CD14-positive monocyte (primary cell): ENCODE results near the gene EDEM1. TPM values are rescaled to one million over a fixed set of nuclear protein-coding genes. Genes with fewer than 3 reads are reported as not detected.

Source experiments
- DNase-seq, 3 donors: peaks; one replicate each; pipeline ENCODE4 v3.0.0-alpha.2; 2011 to 2022
- H2AFZ ChIP-seq: 2 replicates; pipeline ENCODE4 v1.6.0; 2012; ENCODE audit warnings: mild to moderate bottlenecking, low read depth, low read length, inconsistent platforms; ENCODE audit not compliant: insufficient read depth, poor library complexity, severe bottlenecking
- H3K27ac ChIP-seq, 2 donors: 1 replicate in 1 of 2; 2 replicates in 1 of 2; pipeline ENCODE4 v1.5.1; 2012 to 2013; ENCODE audit warnings: low read length in 2 of 2, control low read depth in 1 of 2, inconsistent platforms in 1 of 2, low read depth in 1 of 2, mild to moderate bottlenecking in 1 of 2
- H3K27me3 ChIP-seq, 2 donors: one replicate each; pipeline versions ENCODE4 v1.6.0 to v1.6.1; 2011 to 2013; ENCODE audit warnings: low read length in 2 of 2; ENCODE audit not compliant: control insufficient read depth in 2 of 2, insufficient read depth in 2 of 2
- H3K36me3 ChIP-seq, 2 donors: replicated peaks in 1 of 2; 1 replicate in 1 of 2; 2 replicates in 1 of 2; pipeline versions ENCODE4 v1.5.1 to v1.6.1; 2012 to 2013; ENCODE audit warnings: low read length in 2 of 2, control low read depth in 1 of 2, inconsistent platforms in 1 of 2, mild to moderate bottlenecking in 1 of 2; ENCODE audit not compliant: insufficient read depth in 2 of 2, control insufficient read depth in 1 of 2
- H3K4me1 ChIP-seq, 2 donors: 1 replicate in 1 of 2; 2 replicates in 1 of 2; pipeline versions ENCODE4 v1.5.1 to v1.6.1; 2012 to 2013; ENCODE audit warnings: low read length in 2 of 2, control low read depth in 1 of 2, inconsistent platforms in 1 of 2, mild to moderate bottlenecking in 1 of 2, moderate library complexity in 1 of 2; ENCODE audit not compliant: insufficient read depth in 2 of 2, control insufficient read depth in 1 of 2
- H3K4me2 ChIP-seq: replicated peaks from 2 replicates; pipeline ENCODE3; 2012; ENCODE audit warnings: low read length, moderate library complexity, mild to moderate bottlenecking; ENCODE audit not compliant: poor library complexity, severe bottlenecking; ENCODE audit errors: extremely low read depth
- H3K4me3 ChIP-seq, 3 experiments: fragments of 200-600 bp in 1 of 3; sonication (generic) in 1 of 3; replicated peaks in 1 of 3; 1 replicate in 2 of 3; 2 replicates in 1 of 3; pipeline ENCODE4 v1.5.1; 2011 to 2013; ENCODE audit warnings: low read length in 3 of 3, mild to moderate bottlenecking in 3 of 3, control low read depth in 2 of 3, low read depth in 2 of 3, inconsistent platforms in 1 of 3, moderate library complexity in 1 of 3
- H3K79me2 ChIP-seq: 2 replicates; pipeline ENCODE4 v1.6.0; 2012; ENCODE audit warnings: mild to moderate bottlenecking, control low read depth, inconsistent platforms, low read length, moderate library complexity; ENCODE audit not compliant: insufficient read depth
- H3K9ac ChIP-seq: 2 replicates; pipeline ENCODE4 v1.6.0; 2017; ENCODE audit warnings: low read length, mild to moderate bottlenecking; ENCODE audit not compliant: insufficient read depth, poor library complexity, severe bottlenecking
- H3K9me3 ChIP-seq, 2 donors: replicated peaks in 1 of 2; 1 replicate in 1 of 2; 2 replicates in 1 of 2; pipeline versions ENCODE4 v1.5.1 to v1.6.1; 2012 to 2013; ENCODE audit warnings: low read length in 2 of 2, control low read depth in 1 of 2; ENCODE audit not compliant: control insufficient read depth in 1 of 2, insufficient read depth in 1 of 2
- H4K20me1 ChIP-seq: 2 replicates; pipeline ENCODE4 v1.6.0; 2012; ENCODE audit warnings: mild to moderate bottlenecking, low read length, control low read depth, moderate library complexity; ENCODE audit not compliant: insufficient read depth
- H3K27ac Mint-ChIP-seq, 7 donors: one replicate each; pipeline ENCODE4 v1.8.0; 2020; ENCODE audit warnings: mild to moderate bottlenecking in 7 of 7, mixed read lengths in 7 of 7, moderate library complexity in 6 of 7, inconsistent platforms in 2 of 7
- H3K27me3 Mint-ChIP-seq, 3 donors: one replicate each; pipeline ENCODE4 v1.8.0; 2021 to 2022; ENCODE audit warnings: low read depth in 3 of 3, mild to moderate bottlenecking in 3 of 3, mixed read lengths in 3 of 3, moderate library complexity in 3 of 3, inconsistent platforms in 1 of 3
- H3K36me3 Mint-ChIP-seq, 2 donors: one replicate each; pipeline ENCODE4 v1.8.0; 2020; ENCODE audit warnings: mixed read lengths in 2 of 2, inconsistent platforms in 1 of 2, mild to moderate bottlenecking in 1 of 2
- H3K4me1 Mint-ChIP-seq: one replicate; pipeline ENCODE4 v1.8.0; 2020; ENCODE audit warnings: mild to moderate bottlenecking, mixed read lengths
- H3K4me3 Mint-ChIP-seq, 2 donors: one replicate each; pipeline ENCODE4 v1.8.0; 2020; ENCODE audit warnings: mild to moderate bottlenecking in 2 of 2, mixed read lengths in 2 of 2, moderate library complexity in 1 of 2
- H3K9me3 Mint-ChIP-seq, 7 donors: one replicate each; pipeline ENCODE4 v1.8.0; 2020 to 2022; ENCODE audit warnings: mixed read lengths in 7 of 7, mild to moderate bottlenecking in 6 of 7, moderate library complexity in 6 of 7, inconsistent platforms in 2 of 7
- CTCF ChIP-seq: fragments of 200-600 bp; IDR thresholded peaks from one replicate; pipeline ENCODE4 v1.8.0; 2022; ENCODE audit warnings: antibody characterized with exemption, mild to moderate bottlenecking
- WGBS: methylation state at CpG from one replicate; pipeline ENCODE4 v1.1.5; 2013; ENCODE audit warnings: missing lambda C conversion rate; ENCODE audit not compliant: insufficient coverage; 5-methylcytosine and 5-hydroxymethylcytosine counted together
- intact Hi-C, 2 donors: fragments of 100-400 bp; cut with micrococcal nuclease; formaldehyde crosslinking; loops; one replicate each; pipeline versions ENCODE4 v1.15.0 to v1.15.1; 2023
- polyA plus RNA-seq, 3 donors: library from polyadenylated mRNA; depleted of rRNA in 1 of 3; unstranded in 2 of 3; stranded (reverse) in 1 of 3; fragments of 300-500 nt in 2 of 3; fragments of >200 nt in 1 of 3; fragmentation: Illumina TruSeq in 2 of 3; gene quantifications; 1 replicate in 2 of 3; 2 replicates in 1 of 3; pipeline ENCODE4 v1.2.3, GENCODE V29; 2012 to 2021

Gene EDEM1
- polyA plus RNA-seq, 3 donors, result 17.5 to 31.7 (median 23.7) TPM

DNA sequence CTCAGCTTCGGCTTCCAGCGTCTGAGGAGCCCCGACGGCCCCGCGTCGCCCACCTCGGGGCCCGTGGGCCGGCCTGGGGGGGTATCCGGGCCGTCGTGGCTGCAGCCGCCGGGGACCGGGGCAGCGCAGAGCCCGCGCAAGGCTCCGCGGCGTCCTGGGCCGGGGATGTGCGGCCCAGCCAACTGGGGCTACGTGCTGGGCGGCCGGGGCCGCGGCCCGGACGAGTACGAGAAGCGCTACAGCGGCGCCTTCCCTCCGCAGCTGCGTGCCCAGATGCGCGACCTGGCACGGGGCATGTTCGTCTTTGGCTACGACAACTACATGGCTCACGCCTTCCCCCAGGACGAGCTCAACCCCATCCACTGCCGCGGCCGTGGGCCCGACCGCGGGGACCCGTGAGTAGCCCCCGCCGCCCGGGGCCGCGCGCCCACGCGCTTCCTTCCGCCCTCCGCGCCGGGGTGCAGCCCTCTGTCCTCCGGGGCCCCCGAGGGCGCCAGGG lies 462 bp downstream of the EDEM1 start:
- Histone ChIP-seq H3K4me1 (peaks cover 73 to 83% of the 10 kb centered on the region in 2 donors), H4K20me1 (peaks cover 34% of the 10 kb centered on the region), H2AFZ (peak overlapping the region; percentile 67), H3K36me3 (no peaks in the 10 kb centered on the region), H3K79me2 (peaks cover 72% of the 10 kb centered on the region), H3K9me3 (no peaks in the 10 kb centered on the region), H3K27me3 (no peaks in the 10 kb centered on the region), H3K9ac (peak overlapping the region; percentile 100), H3K4me3 (peak overlapping the region; percentile 58 to 96 (median 91)), H3K4me2 (peak overlapping the region; percentile 87), H3K27ac (peak overlapping the region; percentile 76 to 98)
- under 1% methylated on average over 66 of the region's 66 CpGs for WGBS
- H3K27me3 Mint-ChIP-seq, result peaks cover 0 to 2% (median 0%) of the 10 kb centered on the region in 3 donors
- H3K9me3 Mint-ChIP-seq, result no peaks in the 10 kb centered on the region
- peak overlapping the region; percentile 95 to 99 for H3K4me3 Mint-ChIP-seq
- peaks cover 77% of the 10 kb centered on the region for H3K4me1 Mint-ChIP-seq
- TF ChIP-seq CTCF, result no peak
- intact Hi-C loops, result loop anchor here (5.0 kb wide), 2 partner anchors 46 to 51 kb away; no protein-coding TSS in a partner anchor
- peak overlapping the region; percentile 93 to 99 (median 97) for H3K27ac Mint-ChIP-seq
- peaks cover 4 to 18% of the 10 kb centered on the region in 2 donors for H3K36me3 Mint-ChIP-seq
- peak in 2 of 3 donors; percentile 41 to 42 for DNase-seq

DNA sequence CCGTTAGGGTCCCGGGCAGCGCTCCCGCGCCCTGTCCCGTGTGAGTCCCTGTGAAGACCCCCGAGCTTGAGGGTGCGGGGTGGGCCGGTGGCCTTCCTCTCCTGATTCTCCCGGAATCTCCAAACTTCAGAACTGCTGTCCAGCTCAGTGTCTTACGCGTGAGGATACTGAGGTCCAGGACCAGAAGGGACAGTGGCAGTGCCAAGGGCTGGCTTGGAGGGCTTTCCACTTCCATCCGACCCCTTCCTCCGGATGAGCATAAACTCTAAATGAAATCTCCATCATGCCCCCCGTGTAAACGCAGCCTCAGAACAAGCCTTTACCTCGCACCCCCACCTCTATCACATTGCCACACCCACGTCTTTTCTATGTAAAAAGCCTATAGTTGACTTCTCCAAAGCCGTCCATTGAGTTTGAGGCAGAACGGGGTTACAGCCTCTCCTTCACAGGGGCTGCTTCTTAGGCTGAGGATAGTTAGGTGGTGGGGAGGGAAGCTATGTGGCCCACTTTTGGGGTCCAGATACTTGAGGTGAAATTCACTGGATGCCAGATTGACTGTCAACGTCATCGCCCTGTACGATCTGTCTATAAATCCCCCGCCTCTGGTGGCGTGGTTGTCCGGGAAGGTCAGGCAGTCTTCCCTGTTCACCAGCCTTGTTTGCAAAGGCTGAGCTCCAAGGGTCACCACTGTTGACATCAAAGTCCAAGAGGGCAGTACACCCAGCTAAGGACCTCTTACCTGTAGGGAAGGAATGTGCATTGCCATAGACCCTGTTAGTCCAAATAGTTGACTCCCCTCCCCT lies 1.1 kb downstream of the EDEM1 start:
- Mint-ChIP-seq H3K9me3 (no peaks in the 10 kb centered on the region), H3K27me3 (peaks cover 0 to 2% (median 0%) of the 10 kb centered on the region in 3 donors), H3K4me3 (peak overlapping the region; percentile 95 to 99), H3K4me1 (peaks cover 73% of the 10 kb centered on the region), H3K27ac (peak overlapping the region; percentile 93 to 99 (median 97)), H3K36me3 (peaks cover 5 to 24% of the 10 kb centered on the region in 2 donors)
- peak overlapping the region; percentile 100 for H3K9ac ChIP-seq
- peak; percentile 38 to 55 (median 47) for DNase-seq
- H3K4me3 ChIP-seq, result peak overlapping the region; percentile 58 to 96 (median 91)
- H3K79me2 ChIP-seq, result peaks cover 75% of the 10 kb centered on the region
- intact Hi-C loops, result loop anchor here (5.0 kb wide), 2 partner anchors 46 to 51 kb away; no protein-coding TSS in a partner anchor
- no peaks in the 10 kb centered on the region for H3K9me3 ChIP-seq
- H3K27ac ChIP-seq, result peak overlapping the region; percentile 76 to 98
- peaks cover 32% of the 10 kb centered on the region for H4K20me1 ChIP-seq
- 11% methylated on average over 23 of the region's 26 CpGs for WGBS
- no peak for TF ChIP-seq CTCF
- H3K36me3 ChIP-seq, result peaks cover 0 to 1% of the 10 kb centered on the region in 2 donors
- H3K4me1 ChIP-seq, result peaks cover 71 to 83% of the 10 kb centered on the region in 2 donors
- peak overlapping the region; percentile 87 for H3K4me2 ChIP-seq
- no peaks in the 10 kb centered on the region for H3K27me3 ChIP-seq
- H2AFZ ChIP-seq, result peak overlapping the region; percentile 67
